Esophagus squamous epithelium (tissue), 4 donors: Measurements from ENCODE around the gene GRK6.

Experiments used
- CTCF ChIP-seq, 6 experiments: fragments of 450-650 bp in 4 of 6; fragments of 200-600 bp in 2 of 6; sonication (generic) in 2 of 6; IDR thresholded peaks; one replicate each; pipeline ENCODE4 v1.5.1; 2016 to 2019; ENCODE audit warnings: antibody characterized with exemption in 6 of 6, mild to moderate bottlenecking in 4 of 6, moderate library complexity in 4 of 6
- POLR2A ChIP-seq, 4 donors: fragments of 450-650 bp; IDR thresholded peaks; one replicate each; pipeline ENCODE4 v1.6.1; 2017; ENCODE audit warnings: antibody characterized with exemption in 4 of 4, mild to moderate bottlenecking in 4 of 4, moderate library complexity in 3 of 4

- no peak for TF ChIP-seq CTCF (IDR thresholded peaks at IDR 0.05)
- no peak for TF ChIP-seq POLR2A (IDR thresholded peaks at IDR 0.05)
Measured at GRCh38 chr5:177484902-177485549, 58.5 kb downstream of the GRK6 start.
